Activated CD8-positive, alpha-beta memory T cell treated with anti-CD3 and anti-CD28 coated beads, Interleukin-2, amount 10 ng/mL, durations not matched to agents 7 days and 5 days (primary cell): Measurements from ENCODE around the gene PRSS36. TPM values are rescaled to one million over a fixed set of nuclear protein-coding genes. Genes with fewer than 3 reads are reported as not detected.
"Not testable (repeated sequence)": the region's sequence is repeated elsewhere in the genome, so short reads cannot be mapped to it uniquely, and the experiment has no call there.

Source experiments
- ATAC-seq: fragments of 150-1000 bp; cut with Tn5 transposase; one replicate; pipeline ENCODE4 v1.10.0; 2021; ENCODE audit warnings: moderate library complexity
- CTCF ChIA-PET: fragments of 350-600 bp; sonication (Branson Sonifier 250); formaldehyde crosslinking; loops from one replicate; lab custom pipeline; 2021; ENCODE audit warnings: antibody characterized with exemption; lab: Charles Lee
- DNase-seq: peaks from one replicate; pipeline ENCODE4 v3.0.0-alpha.2; 2020
- H3K27ac Mint-ChIP-seq: one replicate; pipeline ENCODE4 v1.8.0; 2021; ENCODE audit warnings: mild to moderate bottlenecking, mixed read lengths
- H3K27me3 Mint-ChIP-seq: one replicate; pipeline ENCODE4 v1.8.0; 2021; ENCODE audit warnings: mixed read lengths
- H3K36me3 Mint-ChIP-seq: one replicate; pipeline ENCODE4 v1.8.0; 2021; ENCODE audit warnings: mild to moderate bottlenecking, mixed read lengths
- H3K4me1 Mint-ChIP-seq: one replicate; pipeline ENCODE4 v1.8.0; 2021; ENCODE audit warnings: mixed read lengths
- H3K4me3 Mint-ChIP-seq: one replicate; pipeline ENCODE4 v1.8.0; 2021; ENCODE audit warnings: mild to moderate bottlenecking, moderate library complexity, mixed read lengths
- H3K9me3 Mint-ChIP-seq: one replicate; pipeline ENCODE4 v1.8.0; 2022; ENCODE audit warnings: low read depth, mixed read lengths
- total RNA-seq, 2 experiments: library from RNA; stranded (reverse); gene quantifications; one replicate each; pipeline ENCODE4 v1.2.3, GENCODE V29; 2021

The PRSS36 gene
- total RNA-seq, 2 experiments from 2014 or later = 0.59 to 0.96 TPM

DNA sequence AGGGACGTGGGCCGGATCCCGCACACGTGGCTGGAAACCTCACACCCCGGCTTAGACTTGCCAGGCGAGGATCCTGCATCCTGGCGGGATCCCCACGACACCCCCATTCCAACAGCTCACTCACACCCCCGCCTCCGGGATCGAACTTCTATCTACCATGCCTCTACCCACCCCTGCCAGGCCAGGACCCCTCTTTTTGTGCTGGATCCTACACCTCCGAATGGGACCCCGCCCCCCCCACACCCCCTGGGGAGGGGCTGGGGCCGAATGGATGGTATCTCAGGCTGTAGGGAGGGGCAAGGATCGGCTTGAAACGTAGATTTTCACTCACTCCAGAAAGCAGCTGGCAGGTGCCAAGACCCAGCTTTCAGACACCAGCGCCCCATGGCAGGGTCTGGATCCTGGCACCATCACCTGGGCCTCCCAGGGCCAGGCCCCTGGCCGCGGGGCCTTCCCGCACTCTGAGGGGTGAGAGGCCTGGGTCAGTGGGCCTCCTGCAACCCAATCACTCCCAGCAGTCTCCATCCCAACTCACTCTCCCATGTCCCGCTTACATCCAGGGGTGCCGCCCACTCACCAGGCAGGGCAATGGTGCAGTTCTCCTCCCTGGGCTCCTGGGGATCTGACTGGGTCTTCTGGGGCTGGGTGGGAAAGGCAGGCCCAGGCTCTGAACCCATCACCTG, 6.7 kb downstream of the PRSS36 start:
- Mint-ChIP-seq H3K4me1 (peaks cover 10% of the 10 kb centered on the region), H3K9me3 (no peaks in the 10 kb centered on the region), H3K27ac (peak overlapping the region; percentile 24), H3K4me3 (no peak overlapping the region), H3K27me3 (peaks cover 10% of the 10 kb centered on the region), H3K36me3 (no peaks in the 10 kb centered on the region)
- DNase-seq (no peak), ATAC-seq (no peak)
- CTCF ChIA-PET = interaction anchor here (0.8 to 2.8 kb wide), 39 partner anchors 9 to 329 kb away, joined by 3 to 35 read pairs (median 6); partner anchors contain the start of genes ARMC5, BCKDK, FUS and HSD3B7

DNA sequence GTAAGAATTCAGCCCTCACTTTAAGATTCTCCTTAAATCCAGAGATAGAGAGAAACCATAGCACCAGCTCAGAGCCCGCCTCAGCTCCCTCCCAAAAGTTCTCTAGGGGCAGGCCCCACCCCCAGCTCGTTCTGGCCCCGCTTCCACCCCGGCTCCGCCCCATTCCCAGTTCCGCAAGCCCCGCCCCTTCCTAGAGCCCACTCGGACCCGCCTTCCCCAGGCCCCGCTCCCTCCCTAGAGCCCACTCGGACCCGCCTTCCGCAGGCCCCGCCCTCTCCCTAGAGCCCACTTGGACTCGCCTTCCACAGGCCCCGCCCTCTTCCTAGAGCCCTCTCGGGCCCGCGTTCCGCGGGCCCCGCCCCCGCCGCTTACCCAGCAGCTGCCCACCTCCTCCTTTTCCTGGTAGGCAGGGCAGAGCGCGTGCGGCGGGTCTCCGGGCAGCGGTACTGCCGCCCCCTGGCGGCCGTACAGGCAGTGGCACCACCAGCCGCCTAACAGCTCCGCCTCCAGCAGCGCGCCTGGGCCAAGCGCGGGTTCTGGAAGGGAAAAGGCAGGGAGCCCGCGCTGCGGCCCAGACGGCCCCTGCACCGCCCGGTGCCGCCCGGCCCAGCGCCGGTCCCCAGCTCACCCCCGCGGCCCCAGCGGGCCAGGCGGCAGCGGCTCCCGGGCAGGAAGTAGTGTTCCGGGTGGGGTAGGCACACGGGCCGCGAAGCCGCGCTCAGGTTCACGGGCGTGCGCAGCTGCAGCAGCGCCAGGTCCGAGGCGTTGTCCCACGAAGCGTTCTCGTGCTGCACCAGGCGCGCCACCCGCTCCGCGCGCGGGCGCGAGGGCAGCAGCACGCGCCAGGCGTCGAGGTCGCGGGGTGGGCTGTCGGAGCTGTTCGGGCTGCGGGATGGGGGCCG, 7.5 kb downstream of the PRSS36 start:
- CTCF ChIA-PET = interaction anchor here (0.6 to 2.8 kb wide), 49 partner anchors 9 to 328 kb away, joined by 3 to 35 read pairs (median 5); partner anchors contain the start of genes ARMC5, BCKDK, FUS and HSD3B7
- ATAC-seq (peak; percentile 94), DNase-seq (peak; percentile 100)
- H3K9me3 Mint-ChIP-seq = no peaks in the 10 kb centered on the region
- H3K27me3 Mint-ChIP-seq = peaks cover 3% of the 10 kb centered on the region
- peak overlapping the region; percentile 63 for H3K4me3 Mint-ChIP-seq
- H3K36me3 Mint-ChIP-seq = no peaks in the 10 kb centered on the region
- H3K27ac Mint-ChIP-seq = peak overlapping the region; percentile 85
- peaks cover 10% of the 10 kb centered on the region for H3K4me1 Mint-ChIP-seq

DNA sequence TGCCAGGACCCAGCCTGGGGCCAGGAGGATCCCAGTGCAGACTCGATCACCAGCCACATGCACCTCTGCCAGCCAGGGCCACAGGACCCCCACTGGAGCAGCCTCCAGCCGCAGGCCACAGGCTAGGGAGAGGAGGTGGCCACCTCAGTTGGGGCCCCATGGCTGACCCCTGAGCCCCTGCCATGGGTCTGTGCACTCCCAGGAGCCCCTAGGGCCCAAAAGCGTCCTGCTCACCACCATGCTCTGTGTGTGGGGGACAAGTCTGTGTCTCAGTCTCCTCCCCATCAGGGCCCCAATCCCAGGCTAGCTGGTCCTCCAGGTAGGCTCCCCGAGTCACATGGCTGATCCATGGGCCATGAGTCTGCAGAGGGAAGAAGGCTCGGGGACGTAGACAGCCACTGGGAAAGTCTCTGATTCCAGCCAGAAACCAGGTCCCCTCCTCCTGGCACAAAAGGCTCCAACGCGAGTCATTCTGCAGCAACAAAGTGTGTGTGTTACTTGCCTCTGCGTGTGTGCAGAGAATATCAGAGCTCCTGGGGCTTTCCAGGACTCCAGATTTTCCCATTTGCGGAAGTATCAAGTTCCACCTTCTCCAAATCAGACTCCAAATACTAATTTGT, 8.3 kb downstream of the PRSS36 start:
- no peak for DNase-seq
- H3K4me3 Mint-ChIP-seq = peak overlapping the region; percentile 63
- no peaks in the 10 kb centered on the region for H3K9me3 Mint-ChIP-seq
- CTCF ChIA-PET = interaction anchor here (0.6 to 2.8 kb wide), 46 partner anchors 8 to 327 kb away, joined by 3 to 35 read pairs (median 5); partner anchors contain the start of genes ARMC5, BCKDK, FUS and HSD3B7
- H3K36me3 Mint-ChIP-seq = no peaks in the 10 kb centered on the region
- peaks cover 3% of the 10 kb centered on the region for H3K27me3 Mint-ChIP-seq
- peak overlapping the region; percentile 85 for H3K27ac Mint-ChIP-seq
- ATAC-seq = no peak
- H3K4me1 Mint-ChIP-seq = peaks cover 10% of the 10 kb centered on the region

DNA sequence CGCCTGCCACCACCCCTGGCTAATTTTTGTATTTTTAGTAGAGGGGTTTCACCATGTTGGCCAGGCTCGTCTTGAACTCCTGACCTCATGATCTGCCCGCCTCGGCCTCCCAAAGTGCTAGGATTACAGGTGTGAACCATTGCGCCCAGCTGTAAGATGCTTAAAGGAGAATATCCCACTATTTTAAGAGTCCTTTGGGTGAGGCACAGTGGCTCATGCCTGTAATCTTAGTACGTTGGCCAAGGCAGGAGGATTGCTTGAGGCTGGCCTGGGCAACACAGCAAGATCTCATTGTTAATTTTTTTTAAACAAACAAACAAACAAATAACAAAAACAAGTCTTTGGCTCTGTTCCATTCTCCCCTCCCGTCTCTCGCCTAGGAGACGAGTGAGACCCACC, 8.8 kb downstream of the PRSS36 start:
- H3K36me3 Mint-ChIP-seq, H3K27ac Mint-ChIP-seq, ATAC-seq, H3K27me3 Mint-ChIP-seq, H3K9me3 Mint-ChIP-seq, H3K4me1 Mint-ChIP-seq, H3K4me3 Mint-ChIP-seq, DNase-seq: not testable (repeated sequence)
- CTCF ChIA-PET = interaction anchor here (1.0 to 2.1 kb wide), 2 partner anchors 47 to 142 kb away, joined by 4 to 10 read pairs; no protein-coding TSS in a partner anchor

DNA sequence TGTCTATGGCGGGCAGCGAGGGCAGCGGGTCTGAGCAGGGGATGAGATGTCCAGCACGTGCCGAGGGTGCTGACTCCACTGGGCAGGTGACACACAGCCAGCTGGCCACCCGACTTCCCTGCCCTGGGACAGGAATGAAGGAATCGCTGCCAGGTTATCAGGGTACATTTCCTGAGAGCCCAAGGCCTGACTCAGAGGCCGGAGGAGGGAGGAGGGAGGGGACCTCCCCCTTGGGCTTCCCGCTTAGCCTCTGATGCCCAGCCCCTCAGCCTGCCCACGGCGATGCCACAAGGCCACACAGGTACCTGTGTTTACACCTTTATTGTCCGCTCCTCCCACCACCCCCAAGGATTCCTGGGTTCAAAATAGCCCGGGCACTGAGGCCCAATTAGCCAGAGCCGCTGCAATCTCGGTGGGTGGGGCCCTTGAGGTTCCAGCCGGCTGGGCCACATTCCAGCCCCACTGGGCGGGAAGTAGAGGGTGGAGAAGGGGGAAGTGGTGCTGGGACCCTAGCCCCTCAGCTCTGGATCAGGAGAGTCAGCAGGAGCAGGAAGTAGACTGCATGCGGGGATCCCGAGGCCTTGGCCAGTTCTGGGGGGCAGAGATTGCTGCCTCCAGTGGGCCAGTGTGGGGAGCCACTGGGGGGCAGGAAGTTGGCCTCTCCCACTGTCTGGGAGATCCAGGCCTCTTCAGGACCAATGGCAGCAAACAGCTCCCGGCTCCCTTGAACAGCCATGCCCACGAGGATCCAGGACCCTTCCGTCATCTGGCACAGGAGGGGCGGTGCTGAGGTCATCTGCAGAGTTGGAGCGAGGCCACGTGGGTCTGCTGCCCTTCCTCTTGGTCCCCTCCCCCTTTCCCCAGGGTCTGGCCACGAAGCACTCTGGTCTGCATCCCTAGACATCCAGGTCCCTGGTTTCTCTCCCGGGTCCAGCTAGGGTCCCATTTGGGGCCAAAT, 11.0 kb downstream of the PRSS36 start:
- no peaks in the 10 kb centered on the region for H3K9me3 Mint-ChIP-seq
- H3K27ac Mint-ChIP-seq = no peak overlapping the region
- H3K4me3 Mint-ChIP-seq = no peak overlapping the region
- H3K27me3 Mint-ChIP-seq = no peaks in the 10 kb centered on the region
- ATAC-seq = no peak
- no peak for DNase-seq
- CTCF ChIA-PET = interaction anchor here (1.2 kb wide), 1 partner anchor 19 kb away, joined by 3 read pairs; no protein-coding TSS in a partner anchor
- H3K36me3 Mint-ChIP-seq = no peaks in the 10 kb centered on the region
- peaks cover 10% of the 10 kb centered on the region for H3K4me1 Mint-ChIP-seq

DNA sequence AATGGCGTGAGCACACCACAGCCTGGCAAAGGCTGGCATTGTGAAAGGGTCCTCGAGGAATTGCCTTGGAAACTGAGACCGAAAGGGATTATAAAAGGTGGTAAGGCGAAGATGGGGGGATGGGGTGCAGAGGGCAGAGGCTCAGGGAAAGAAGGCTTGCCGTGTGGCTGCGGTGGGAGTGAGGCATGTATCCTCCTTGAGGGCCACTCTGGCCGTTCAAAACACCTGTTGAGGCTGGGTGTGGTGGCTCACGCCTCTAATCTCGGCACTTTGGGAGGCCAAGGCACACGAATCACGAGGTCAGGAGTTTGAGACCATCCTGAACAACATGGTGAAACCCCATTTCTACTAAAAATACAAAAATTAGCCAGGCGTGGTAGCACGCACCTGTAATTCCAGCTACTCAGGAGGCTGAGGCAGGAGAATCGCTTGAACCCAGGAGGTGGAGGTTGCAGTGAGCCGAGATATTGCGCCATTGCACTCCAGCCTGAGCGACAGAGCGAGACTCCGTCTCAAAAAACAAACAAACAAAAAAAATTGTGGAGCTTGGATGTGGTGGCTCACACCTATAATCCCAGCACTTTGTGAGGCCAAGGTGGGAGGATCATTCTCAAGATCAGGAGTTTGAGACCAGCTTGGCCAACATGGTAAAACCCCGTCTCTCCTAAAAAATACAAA, 12.9 kb downstream of the PRSS36 start:
- CTCF ChIA-PET = interaction anchor here (0.7 to 1.6 kb wide), 2 partner anchors 19 to 153 kb away, joined by 3 read pairs; partner anchors contain the start of gene KAT8
- not testable (repeated sequence) for H3K4me3 Mint-ChIP-seq, H3K27ac Mint-ChIP-seq, H3K9me3 Mint-ChIP-seq, DNase-seq, H3K4me1 Mint-ChIP-seq, ATAC-seq, H3K36me3 Mint-ChIP-seq, H3K27me3 Mint-ChIP-seq

DNA sequence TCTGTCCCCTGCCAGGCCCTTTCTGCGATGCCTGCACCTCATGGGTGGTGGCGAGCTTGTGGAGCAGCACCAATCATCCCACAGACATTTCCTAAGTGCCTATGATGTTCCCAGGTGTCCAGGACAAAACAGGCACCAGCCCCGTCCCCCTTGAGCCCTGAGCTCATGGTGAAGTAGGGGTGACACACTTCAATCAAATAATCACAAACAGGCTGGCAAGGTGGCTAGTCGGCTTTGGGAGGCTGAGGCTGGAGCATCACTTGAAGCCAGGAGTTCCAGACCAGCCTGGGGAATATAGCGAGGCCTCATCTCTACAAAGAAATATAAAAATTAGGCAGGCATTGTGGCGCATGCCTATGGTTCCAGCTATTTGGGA, 13.6 kb downstream of the PRSS36 start:
- DNase-seq = no peak
- H3K36me3 Mint-ChIP-seq = no peaks in the 10 kb centered on the region
- CTCF ChIA-PET = interaction anchor here (1.6 kb wide), 1 partner anchor 152 kb away, joined by 3 read pairs; no protein-coding TSS in a partner anchor

DNA sequence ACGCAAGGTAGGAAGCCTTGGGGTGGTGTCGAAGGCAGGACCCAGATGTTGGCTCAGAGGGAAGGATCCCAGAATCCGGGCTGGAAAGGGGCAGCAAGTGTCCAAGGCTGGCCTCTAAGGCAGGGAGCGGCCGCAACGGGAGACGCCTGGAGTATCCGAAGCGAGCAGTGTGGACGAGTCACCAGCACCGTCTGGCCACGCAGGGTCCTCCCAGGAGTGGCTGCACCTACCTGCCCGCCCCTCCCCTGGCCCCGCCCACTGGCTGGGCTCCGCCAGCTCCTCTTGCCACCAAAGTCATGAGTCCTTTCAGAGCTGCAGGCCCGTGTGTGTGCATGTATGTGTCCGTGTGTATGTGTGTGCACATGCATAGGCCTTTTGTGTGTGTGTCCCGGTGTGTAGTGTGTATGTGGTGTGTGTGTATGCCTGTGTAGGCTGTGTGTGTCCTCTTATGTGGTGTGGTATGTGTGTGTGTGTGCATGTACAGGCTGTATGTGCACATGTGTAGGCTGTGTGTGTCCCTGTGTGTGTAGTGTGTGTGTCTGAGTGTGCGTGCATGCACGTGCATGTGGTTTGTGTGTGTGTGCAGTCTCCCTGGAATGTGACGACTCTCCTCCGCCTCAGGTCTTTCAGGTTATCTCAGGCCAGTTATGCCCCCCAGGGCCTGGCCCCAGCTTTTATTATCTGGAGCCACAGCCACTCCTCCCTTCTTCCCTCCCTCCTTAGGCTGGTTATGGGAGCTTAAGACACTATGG, 14.2 kb downstream of the PRSS36 start, which contains the start of gene PRSS8:
PRSS8 (minus strand) TSS at position 193 of the 752 bp plus-strand sequence. CDS start 229 bp downstream, outside the sequence.
- DNase-seq = no peak
- H3K27ac Mint-ChIP-seq = no peak within 1 kb of the TSS
- H3K4me3 Mint-ChIP-seq = no peak within 1 kb of the TSS
- CTCF ChIA-PET = interaction anchor here (1.6 kb wide), 1 partner anchor 152 kb away, joined by 3 read pairs; no protein-coding TSS in a partner anchor
- no peaks in the 10 kb centered on the region for H3K36me3 Mint-ChIP-seq
- H3K27me3 Mint-ChIP-seq = no peaks in the 10 kb centered on the region
- ATAC-seq = no peak
- peaks cover 2% of the 10 kb centered on the region for H3K4me1 Mint-ChIP-seq
- no peaks in the 10 kb centered on the region for H3K9me3 Mint-ChIP-seq

More for the DNA sequence above, 13.6 kb downstream of the PRSS36 start:
- Mint-ChIP-seq H3K4me3 (no peak overlapping the region), H3K4me1 (peaks cover 2% of the 10 kb centered on the region), H3K27ac (no peak overlapping the region), H3K27me3 (no peaks in the 10 kb centered on the region), H3K9me3 (no peaks in the 10 kb centered on the region)
- ATAC-seq = no peak

DNA sequence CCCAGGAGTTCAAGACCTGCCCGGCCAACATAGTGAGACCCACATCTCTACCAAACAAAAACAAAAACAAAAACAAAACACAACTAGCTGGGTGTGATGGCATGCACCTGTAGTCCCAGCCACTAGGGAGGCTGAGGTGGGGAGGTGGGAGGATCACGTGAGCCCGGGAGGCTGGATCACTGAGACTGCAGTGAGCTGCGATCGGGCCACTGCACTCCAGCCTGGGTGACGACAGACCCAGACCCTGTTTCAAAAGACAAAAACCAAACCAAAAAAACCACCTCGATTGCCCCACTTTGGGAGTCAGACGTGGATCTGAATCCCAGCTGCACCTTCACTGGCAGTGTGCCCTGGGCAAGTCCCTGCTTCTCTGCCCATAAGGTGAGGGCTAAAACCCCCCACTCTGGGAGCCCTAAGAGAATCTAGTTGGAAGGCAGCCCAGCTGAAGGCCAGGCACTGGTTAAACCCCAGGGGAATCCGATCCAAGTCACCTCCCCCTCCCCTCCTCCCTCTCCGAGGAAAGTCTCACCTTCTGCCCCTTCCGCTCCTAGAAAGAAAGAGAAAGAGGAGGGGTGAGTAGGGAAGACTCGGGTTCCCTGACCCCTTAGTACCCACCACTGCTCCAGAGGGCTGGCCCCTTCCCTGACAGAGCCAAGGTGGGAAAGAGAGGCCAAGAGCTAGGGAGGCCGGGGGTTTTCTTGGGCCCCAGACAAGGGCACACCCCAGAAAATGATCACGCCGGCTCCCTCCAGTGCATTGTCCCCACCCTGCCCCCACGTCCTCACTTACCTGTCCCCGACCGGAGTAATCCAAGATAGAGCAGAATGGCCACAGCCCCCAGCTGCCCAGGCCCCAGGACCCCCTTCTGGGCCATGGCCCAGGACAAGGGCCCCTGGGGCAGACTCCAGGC, 15.0 kb downstream of the PRSS36 start:
- CTCF ChIA-PET = no interaction called here
- Mint-ChIP-seq H3K27ac (no peak overlapping the region), H3K4me1 (no peaks in the 10 kb centered on the region), H3K27me3 (no peaks in the 10 kb centered on the region), H3K4me3 (no peak overlapping the region), H3K36me3 (no peaks in the 10 kb centered on the region), H3K9me3 (no peaks in the 10 kb centered on the region)
- no peak for ATAC-seq
- no peak for DNase-seq

DNA sequence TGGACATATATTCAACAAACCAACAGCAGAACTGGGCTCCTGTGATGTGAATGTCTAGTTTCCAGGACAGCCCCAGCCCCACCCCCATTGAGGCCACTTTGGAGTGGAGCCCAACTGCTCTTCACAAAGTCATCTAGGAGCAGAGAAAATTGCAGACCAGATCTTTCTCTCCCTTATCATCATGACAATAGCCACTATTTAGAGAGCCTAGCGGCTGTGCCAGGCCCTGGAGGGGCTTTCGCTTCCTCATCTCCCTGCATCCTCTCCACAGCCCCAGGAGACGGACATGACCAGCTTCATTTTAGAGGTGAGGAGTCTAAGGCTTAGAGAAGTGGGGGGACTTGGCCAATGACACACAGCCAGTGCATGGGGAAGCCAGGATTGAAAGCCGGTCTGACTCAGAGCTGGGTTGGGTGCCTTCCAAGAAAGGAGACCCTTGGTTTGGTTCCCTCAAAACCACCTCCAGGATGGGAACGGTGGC, 15.7 kb downstream of the PRSS36 start:
- Mint-ChIP-seq H3K4me1 (no peaks in the 10 kb centered on the region), H3K36me3 (no peaks in the 10 kb centered on the region), H3K27me3 (no peaks in the 10 kb centered on the region), H3K27ac (no peak overlapping the region), H3K4me3 (no peak overlapping the region), H3K9me3 (no peaks in the 10 kb centered on the region)
- ATAC-seq = no peak
- CTCF ChIA-PET = interaction anchor here (1.2 kb wide), 1 partner anchor 8 kb away, joined by 4 read pairs; no protein-coding TSS in a partner anchor
- DNase-seq = no peak
